Activated CD4-positive, CD25-positive, alpha-beta regulatory T cell (primary cell): ENCODE measurements around the gene MCHR2.

Experiments used
- DNase-seq, 4 experiments: peaks; one replicate each; lab custom pipeline; 2025; lab: John Stamatoyannopoulos, UW

The MCHR2 gene

DNA sequence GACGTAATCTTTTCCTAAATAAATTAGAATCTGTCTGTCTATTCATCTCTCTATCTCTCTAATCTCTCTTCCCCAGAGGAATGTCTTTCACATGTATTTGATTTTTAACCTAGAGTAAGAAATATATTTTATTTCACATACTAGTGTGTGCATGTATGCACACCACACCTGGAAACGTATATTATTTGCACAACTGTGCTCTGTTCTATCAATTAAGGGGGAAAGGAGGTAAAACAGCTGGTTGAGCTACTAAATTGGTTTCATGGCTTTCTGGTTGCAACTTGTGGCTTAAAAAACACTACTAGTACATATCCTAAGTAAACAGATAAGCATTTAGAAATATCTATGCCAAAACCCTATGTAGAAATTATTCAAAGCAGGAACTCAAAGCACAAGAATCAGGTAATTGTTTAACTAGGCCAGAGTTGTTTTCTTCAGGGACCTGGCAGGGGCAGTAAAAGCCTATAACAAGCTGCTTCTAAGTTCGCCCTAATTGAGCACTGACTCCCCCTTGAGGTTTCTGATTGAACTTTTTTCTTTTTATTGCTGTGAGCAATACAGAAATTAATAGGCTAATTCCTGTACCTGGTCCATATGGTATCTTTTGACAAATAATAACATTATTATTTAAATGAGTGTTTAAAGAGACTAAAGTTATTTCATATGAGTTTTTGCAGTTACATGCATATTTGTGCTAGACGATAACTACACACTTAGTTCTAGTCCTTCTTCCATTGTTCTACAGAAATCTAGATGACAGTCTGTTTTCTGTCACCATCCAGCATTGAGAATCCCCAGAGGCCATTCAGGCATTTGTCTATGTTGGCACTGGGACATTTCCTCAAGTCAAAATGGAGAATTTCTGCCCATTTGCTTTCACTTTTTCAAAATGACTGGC lies 88.6 kb downstream of the MCHR2 start:
- DNase-seq, result no peak

DNA sequence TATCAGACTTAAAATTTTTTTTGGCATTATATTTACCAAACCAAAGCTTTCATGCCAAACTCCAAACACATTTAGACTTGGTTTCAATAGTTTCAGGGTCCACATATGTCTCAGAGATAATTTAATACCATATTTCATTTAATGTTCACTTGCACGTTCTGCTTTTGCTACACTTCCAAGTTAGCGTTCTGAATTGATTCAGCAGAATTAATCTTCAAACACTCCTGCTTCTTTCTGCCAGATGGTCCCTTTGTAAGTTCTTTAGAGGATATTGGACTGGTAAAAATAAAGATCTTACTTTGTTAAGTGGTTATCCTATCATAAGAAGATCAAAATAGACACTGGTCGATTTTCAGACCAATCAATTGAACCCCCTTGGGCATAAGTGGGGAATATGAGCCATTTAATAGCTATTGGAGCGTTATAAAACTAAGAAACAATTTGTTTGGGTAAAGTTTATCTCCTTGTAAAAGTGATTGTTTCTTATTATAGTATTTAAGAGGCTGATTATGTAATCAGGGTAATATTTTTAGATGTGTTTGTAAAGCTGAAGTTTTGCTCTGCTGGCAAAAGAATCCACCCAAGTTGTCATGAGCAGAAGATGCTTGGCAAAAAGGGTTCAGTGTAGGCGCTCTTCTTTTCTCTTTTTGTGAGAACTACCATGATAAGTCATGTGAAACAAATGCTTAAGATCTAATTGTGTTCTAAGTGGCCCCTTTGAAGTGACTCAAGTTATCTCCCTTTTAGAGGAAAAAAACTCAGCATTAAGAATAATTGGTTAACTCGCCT lies 92.2 kb downstream of the MCHR2 start:
- no peak for DNase-seq

DNA sequence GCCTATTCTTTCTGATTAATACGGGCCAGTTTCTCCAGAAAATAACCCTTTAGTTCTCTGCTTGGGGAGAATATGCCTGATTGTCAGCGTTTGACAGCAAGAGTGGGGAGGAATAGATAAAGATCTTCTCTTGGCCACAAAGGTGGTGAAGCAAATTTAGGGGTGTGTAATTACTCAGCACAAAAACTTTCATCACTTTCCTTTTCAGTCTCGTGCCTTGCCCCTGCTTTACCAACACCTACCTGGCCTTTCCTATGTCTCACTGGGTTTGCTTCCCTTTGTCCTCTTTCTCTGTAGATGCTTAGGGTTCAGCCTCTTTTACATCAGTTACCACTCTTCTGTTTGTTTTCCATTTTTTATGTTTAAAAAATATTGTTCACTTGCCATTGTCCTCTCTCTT lies 99.2 kb downstream of the MCHR2 start:
- no peak for DNase-seq

- DNase-seq, result no peak
Measured at GRCh38 chr6:99887066-99887465, 107.0 kb downstream of the MCHR2 start.

GRCh38 chr6:99885051-99885450 lies 109.0 kb downstream of the MCHR2 start:
- DNase-seq, result no peak

DNA sequence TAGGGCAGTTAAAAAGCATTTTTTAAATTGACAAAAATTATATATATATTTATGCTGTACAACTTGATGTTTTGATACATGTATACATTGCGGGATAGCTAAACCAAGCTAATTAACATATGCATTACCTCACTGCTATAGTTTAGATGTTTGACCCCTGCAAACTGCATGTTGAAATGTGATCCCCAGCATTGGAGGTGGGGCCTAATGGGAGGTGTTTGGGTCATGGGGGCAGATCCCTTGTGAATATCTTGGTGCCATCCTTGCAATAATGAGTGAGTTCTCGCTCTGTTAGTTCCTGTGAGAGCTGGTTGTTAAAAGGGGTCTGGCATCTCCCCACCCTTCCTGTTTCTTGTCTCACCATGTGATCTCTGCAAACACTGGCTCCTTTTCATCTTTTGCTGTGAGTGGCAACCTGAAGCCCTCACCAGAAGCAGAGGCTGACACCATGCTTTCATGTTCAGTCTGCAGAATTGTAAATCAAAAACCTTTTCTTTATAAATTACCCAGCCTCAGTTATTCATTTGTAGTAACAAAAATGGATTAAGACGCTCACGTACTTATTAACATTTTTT lies 111.8 kb downstream of the MCHR2 start:
- no peak for DNase-seq

GRCh38 chr6:99879431-99879830 lies 114.6 kb downstream of the MCHR2 start:
- DNase-seq, result no peak

GRCh38 chr6:99875068-99875467 lies 119.0 kb downstream of the MCHR2 start:
- no peak for DNase-seq

GRCh38 chr6:99873084-99873483 lies 120.9 kb downstream of the MCHR2 start:
- no peak for DNase-seq

- no peak for DNase-seq
Measured at GRCh38 chr6:99871641-99872040, 122.4 kb downstream of the MCHR2 start.
